AG08396 (cell line): ENCODE results near the gene LIX1.
"Not testable (repeated sequence)": the region's sequence is repeated elsewhere in the genome, so short reads cannot be mapped to it uniquely, and the experiment has no call there.

ENCODE experiments used
- DNase-seq: peaks from one replicate; pipeline ENCODE4 v3.0.0; 2012; ENCODE audit warnings: low spot score, mixed read lengths

Gene LIX1

DNA sequence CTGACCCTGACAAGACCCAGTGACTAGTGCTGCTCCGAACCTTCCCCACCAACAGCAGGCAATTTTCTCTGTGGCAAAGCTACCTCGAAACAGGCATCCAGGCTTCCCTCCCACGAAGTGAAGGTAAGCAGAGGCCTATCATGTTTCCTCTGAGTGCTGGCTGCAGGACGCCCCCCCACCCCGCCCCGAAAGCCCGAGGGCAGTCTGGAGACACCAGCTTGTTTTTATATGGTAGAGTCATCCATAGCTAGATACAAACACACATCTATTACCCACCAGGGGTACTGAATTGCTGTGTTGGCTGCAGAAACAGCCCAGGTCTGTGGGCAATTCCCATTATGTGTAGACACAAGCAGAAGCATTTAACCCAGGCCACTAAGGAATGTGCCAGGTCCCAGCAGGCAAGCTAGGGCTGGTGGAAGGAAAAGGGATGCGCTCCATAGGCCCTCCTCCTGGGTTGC lies 40.4 kb downstream of the LIX1 start:
- no peak for DNase-seq

DNA sequence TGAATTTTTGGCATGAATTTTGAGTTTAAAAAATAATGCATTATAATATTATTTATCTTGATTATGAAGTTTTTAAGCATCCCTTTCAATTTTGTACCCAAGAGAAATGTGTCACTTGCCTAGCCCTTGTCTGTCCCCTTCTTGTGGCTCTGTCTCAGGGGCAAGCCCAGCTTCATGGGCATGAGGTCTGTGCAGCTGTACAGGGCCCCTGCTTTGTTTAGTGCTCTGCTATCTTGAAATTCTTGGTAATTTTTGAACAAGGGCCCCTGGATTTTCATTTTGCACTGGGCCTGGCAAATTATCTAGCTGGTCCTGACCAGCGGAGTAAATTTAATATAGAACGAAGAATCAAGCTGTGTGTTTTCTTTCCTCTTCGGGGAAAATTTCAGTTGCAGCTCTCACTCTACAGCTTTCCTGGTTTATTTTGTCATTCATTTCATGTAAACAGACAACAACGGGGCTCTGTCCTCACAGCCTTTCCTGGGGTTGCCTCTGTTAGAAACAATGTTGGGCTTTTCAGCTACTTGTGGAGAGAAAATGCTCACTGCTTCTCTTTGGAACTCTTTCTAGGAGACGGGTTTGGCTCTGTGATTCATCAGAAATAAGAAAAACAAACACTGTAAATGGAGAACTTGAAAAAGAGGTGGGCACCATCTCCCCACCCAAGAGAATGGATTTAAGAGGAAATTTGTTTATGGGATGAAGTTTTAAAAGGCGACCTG lies 41.1 kb downstream of the LIX1 start:
- DNase-seq, result no peak

DNA sequence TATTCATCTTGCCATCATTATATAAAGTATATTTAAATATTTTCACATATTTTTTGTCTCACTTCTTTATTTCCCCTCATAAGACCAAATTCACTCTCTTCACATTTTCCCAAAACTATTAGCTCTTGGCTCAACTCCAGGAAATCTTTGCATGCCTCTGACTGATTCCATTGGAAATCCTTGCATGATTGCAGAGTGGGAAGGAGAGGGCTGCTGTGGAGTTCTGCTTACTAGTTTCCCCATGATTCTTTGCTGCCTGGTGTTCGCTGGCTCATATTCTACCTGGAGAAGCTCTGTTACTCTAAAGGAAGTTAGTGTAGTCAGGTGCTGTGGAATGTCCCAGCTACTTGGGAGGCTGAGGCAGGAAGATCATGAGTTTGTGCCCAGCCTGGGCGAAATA lies 41.9 kb downstream of the LIX1 start:
- DNase-seq, result no peak

DNA sequence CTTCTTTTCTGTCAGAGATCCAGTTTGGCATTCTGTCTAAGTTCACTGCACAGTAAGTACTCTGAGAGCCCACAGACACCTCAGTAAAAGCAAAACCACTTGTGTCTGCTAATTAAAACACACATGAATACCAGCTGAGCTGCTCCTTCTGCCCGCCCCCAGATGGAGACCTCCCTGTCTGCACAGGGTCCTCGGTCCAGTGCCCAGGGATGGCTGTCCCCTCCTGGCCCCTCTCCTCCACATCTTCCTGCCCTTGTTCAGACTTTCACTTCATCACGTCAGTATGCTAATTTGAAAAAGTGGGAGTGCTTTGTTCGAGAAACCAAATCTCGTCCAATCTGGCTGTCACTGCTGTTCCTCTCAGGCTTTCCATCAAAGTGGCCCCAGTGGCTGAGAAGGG lies 43.5 kb downstream of the LIX1 start:
- DNase-seq, result no peak

DNA sequence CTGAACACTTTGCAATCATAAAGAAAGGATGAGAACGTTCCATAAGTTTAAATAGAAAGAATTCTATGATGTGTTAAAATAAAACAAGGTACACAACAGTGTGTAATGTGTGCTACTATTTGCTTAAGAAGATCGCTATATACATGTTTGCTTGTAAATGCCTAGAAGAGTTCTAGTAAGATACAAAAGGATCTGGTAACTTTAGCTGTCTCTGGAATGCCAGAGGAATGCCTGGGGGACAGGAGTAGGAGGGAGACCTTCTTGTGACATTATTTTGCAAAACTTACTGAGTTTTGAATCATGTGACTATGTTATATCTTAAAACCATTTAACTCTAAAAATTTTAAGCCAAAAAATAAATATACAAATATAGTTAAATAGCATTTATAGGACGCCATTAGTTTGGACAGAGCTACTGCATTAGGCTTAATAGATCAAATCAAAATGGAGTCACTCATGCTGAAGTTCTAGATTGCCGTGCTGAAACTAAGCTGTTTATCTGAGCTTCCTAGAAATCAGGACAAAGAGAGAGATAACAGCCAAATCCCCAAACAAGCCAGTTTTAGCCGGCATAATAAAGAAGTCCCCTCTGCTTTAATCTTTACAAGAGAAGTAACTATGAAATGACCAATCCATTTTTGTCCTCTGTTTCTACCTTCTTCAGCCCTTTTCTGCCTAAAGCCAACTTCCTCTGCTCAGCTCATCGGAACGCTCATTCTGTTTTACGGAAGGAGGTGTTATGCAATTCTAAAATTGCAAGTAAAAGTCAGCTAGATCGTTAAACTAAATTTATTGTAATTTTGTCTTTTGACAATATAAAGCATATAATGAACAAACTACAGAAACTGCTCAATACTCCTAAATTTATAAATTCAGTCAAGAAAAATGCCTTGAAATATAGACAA lies 44.8 kb downstream of the LIX1 start:
- no peak for DNase-seq

DNA sequence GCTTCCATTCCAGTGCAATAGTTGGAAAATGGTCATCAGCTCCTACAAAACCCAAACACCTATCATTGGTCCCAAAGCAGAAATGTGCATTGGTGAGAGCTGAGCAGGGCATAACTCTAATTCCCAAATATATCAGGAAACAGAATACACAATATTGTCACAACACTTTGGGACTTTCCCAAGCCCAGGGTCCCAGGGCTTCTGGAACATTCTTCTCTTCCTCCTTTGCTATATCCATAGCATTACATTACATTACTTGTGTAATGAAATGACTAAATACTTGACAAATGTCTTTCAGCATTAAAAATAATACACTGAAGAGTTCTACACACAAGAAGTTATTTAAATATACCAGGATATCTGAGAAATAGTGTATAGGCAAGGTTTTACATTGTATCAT lies 45.6 kb downstream of the LIX1 start:
- DNase-seq, result no peak

DNA sequence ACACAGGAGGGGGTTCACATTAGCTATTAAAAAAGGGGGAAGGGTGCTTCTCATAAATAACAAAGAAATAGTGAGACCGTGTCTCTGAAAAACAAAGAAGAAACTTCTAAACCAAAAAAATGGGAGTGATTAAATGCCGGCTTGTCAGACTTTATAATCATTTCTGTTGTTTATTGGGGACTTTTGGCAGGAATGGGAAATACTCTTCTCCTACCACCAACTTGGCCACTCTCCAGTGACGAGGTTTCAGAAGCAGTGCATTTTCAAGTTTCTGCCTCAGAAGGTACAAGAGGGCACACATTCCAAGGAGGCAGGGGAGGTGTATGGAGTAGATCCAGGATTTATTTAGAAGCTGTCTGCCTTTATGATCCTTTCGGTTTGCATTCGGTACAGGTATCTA lies 46.2 kb downstream of the LIX1 start:
- DNase-seq, result no peak

DNA sequence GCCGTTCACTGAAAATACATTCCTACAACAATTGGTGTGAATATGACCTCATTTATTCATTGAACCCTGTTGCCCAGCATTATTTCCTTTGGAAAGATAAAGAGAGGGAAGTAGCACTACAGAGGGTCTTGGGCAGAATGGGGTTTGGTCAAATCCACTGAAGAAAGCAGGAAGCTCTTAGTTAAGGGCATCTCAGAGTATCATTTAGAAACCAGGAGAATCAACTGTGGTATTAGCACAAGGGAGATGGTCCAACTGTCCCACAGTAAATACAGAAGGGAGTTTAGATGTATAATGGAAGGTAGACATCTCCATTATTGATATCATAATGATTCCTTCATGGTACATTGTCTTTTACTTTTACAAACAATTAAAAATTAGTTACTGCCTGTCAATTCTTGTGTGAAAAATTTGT lies 47.1 kb downstream of the LIX1 start:
- DNase-seq, result no peak

DNA sequence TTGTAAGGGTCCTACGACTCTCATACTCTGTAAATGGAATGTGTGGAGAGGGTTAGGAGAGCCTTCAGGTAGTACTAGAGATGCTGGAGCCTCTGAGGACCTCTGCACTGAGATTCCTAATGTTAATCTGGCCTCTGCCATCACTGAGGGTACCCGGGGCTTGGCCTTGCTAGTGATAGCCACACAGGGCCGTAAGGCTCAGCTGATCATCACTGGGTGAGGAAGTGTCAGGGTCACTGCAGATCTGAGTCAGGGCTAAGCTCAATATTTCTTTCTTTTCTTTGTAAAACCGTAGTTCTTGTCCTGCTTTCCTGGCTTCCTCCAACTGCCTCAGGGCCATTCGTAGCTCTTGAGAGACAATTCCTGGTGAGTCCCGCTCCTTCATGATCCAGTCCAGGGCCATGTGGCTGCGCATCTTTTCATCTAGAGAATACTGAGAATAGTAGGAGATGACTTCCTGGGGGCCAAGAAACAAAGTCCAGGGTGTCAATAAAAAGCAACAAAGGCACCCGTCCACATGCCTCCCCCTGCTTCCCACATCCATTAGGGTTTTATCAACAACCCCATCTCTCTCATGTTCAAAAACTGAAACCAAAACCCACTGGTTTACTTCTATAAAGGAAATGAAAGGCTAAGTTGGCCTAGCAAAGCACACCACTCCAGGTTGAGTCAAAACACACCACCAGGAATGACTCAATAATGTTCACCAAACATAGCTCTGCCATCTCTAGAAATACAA lies 47.7 kb downstream of the LIX1 start:
- no peak for DNase-seq

DNA sequence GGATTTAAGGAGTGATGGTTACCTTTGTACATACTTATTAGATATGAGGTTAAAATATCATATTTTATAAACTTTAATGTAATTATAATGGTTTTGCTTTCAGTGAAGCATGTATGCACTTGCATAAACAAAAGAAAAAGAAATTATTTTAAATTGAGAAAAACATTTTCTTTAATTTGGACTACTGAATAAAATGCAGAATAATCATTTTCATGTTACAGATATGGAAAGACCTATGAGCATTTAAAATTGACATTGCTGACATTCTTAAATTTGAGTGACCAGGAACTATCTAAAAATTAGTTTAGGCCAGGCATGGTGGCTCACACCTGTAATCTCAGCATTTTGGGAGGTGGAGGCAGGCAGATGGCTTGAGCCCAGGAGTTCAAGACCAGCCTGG lies 49.2 kb downstream of the LIX1 start:
- no peak for DNase-seq

DNA sequence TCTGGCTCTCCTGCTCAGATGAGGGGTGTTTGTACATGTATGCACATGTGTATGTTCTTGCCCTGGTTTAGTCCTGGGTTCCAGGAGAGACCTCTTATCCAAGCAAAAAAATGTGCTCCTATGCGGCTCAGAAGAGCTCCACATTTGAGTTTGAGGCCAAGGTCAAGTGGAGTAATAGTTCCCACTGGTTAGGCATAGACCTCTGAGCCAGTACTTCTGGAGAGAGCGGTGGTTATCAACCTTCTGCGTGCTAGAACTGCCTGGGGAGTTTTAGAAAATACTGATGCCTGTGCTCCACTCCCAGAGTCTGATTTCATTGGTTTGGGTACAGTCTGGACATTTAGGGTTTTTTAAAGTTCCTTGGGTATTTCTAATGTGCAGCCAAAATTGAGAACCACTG lies 51.5 kb downstream of the LIX1 start:
- DNase-seq, result no peak

DNA sequence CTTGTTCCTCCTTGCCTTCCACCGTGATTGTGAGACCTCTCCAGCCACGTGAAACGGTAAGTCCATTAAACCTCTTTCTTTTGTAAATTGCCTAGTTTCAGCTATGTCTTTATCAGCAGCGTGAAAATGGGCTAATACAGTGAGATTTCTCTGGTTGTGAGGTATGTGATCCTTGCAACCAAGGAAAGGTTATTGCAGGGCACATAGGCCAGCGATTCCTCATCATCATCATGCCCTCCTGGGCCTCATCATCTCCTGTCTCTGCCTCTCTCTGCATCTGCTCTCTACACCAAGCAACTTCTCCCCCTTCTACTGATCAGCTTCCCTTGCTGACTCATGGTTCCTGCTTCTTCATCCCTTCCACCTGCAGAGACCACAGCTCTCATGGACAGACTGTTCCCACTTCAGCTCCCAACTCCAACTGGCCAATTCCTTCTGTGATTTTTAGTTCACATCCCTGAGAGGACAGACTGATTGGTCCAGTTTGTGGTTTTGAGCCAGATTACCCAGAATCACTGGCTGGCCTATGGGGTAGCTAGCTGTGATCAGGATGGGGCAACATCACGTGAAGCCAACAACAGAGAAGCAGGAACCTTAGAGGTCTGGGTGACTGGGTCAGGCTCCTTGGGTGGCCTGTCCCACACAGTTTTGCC lies 53.1 kb downstream of the LIX1 start:
- no peak for DNase-seq

DNA sequence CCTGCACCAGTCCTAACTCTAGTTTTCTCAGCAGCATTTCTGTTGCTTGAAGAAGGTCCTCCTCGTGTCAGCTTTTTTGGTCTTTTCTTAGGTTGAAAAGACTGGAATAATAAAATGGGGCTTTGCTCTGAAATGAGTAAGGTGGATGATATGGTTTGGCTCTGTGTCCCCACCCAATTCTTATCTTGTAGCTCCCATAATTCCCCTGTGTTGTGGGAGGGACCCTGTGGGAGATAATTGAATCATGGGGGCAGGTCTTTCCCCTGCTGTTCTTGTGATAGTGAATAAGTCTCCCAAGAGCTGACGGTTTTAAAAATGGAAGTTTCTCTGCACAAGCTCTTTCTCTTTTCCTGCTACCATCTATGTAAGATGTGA lies 53.6 kb downstream of the LIX1 start:
- DNase-seq, result no peak

DNA sequence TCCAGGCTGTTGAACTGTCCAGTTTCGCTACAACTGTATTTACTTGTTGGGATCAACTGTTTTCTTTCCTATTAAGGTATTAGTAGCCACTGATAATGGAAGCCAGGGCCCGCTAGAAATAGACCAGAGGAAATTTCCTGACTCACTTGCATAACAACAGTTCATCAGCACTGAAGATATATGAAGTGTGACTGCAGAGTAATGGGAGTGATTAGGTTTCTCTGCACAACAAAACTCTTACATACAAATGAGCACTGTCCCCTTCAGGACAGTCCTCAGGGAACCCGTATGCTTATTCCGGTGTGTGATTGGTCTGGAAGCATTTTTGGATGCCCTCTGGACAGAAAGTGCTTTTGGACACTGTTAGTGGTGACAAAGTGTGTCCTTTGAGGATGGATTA lies 55.3 kb downstream of the LIX1 start:
- DNase-seq, result no peak

DNA sequence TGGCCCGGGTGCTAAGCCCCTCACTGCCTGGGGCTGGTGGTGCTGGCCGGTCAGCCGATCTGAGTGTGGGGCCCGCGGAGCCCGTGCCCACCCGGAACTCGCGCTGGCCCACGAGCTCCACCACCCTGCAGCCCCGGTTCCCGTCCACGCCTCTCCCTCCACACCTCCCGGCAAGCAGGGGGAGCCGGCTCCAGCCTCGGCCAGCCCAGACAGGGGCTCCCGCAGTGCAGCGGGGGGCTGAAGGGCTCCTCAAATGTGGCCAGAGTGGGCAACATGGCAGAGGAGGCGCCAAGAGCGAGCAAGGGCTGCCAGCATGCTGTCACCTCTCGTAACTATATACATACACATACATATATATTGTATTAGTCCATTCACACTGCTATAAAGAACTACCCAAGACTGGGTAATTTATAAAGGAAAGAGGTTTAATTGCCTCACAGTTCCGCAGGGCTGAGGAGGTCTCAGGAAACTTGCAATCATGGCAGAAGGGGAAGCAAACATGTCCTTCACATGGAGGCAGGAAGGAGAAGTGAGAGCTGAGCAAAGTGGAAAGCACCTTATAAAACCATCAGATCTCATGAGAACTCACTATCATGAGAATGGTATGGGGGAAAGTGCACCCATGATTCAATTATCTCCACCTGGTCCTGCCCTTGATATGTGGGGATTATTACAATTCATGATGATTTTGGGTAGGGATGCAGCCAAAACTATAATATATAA lies 56.8 kb downstream of the LIX1 start:
- no peak for DNase-seq

DNA sequence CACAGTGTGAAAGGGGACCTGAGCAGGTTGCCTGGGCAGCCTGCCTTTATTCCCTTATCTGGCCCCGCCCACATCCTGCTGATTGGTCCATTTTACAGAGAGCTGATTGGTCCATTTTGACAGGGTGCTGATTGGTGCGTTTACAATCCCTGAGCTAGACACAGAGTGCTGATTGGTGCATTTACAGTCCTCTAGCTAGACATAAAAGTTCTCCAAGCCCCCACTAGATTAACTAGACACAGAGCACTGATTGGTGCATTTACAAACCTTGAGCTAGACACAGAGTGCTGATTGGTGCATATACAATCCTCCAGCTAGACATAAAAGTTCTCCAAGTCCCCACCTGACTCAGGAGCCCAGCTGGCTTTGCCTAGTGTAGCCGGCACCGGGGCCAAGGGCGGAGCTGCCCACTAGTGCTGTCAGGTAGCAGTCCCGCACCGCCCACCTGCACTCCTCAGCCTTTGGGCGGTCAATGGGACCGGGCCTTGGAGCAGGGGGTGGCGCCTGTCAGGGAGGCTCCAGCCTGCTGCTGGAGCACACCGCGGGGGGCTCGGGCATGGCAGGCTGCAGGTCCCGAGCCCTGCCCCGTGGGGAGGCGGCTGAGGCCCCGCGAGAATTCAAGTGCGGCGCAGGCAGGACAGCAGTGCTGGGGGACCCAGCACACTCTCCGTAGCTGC lies 57.5 kb downstream of the LIX1 start:
- not testable (repeated sequence) for DNase-seq

DNA sequence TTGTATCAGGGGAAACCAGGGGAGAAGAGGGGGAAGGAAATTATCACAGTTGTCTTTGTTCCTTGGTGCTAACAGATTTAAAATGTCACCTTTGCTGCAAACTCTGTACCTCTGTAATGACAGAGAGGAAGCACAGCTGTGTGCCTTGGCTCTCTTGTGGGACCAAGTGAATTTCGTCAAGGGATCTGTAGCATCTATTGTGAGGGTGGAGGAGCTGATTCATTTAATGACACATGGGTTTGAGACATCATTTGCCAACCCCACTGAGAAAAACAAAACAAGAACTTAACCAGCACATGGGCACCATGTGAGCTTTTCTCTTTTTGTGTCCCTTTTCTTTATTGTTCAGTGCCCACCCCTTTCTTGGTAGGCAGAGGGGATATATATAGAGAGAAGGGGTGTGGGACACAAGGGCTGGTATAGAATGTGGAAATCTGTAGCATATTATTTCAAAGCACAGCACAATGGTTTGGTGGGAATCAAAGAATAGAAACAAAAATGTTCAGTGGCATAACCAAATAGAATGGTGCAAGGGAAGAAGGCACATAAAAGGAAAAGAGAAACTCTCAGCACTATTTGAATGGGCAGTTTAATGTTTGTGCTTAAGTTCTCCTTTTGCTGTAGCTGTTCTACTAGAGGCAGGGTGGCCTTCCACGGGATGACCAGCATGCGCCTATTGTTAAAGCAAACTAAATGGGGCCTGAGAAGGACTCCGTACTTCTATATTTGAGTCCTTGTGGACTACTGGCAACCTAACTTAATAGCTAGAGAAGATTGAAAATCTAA lies 63.3 kb downstream of the LIX1 start:
- no peak for DNase-seq

DNA sequence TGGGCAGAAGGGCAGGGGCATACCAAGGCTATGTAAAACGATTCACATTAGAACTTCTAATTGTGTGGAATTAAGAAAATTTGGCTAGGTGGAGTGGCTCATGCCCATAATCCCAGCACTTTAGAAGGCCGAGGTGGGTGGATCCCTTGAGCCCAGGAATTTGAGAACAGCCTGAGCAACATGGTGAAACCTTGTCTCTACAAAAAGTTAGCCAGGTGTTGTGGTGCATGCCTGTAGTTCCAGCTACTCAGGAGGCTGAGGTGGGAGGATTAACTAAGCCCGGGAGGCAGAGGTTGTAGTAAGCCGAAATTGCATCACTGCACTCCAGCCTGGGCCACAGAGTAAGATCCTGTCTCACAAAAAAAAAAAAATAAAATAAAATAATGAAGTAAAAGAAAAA lies 65.2 kb downstream of the LIX1 start:
- no peak for DNase-seq

DNA sequence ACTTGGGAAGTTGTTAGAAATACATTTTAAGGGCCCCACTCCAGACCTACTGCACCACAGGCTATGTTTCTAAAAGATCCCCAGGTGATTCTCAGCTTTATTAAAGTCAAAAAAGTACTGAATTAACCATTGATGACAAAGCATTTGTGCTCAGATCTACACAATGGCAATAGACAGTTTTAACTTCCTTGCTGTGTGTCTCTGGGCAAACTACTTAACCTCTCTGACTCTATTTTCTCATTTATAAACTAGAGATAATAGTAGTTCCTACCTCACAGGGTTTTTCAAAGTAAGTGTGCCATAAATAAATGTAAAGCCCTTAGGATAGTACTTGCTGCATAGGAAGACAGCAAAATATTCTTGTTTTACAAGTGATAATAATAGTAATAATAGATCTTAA lies 66.3 kb downstream of the LIX1 start:
- no peak for DNase-seq

DNA sequence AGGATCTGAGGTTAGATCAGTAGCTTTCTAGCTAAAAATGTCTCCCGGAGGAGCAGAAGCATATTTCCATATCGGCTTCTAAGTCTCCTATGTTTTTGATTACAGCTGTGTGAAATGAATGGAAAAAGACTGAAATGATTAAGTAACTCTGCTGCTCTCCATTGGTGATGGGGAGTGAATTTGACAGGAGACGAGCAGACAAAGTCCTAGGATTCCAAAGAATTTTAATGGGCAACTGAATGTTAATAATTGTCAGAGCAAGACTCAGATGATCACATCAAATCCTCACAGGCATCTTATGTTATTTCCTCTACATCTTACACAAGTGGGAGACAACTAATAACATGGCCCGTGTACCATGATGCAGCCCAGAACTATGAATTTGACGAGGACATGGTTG lies 66.8 kb downstream of the LIX1 start:
- DNase-seq, result no peak
